Aorta (tissue), 5 donors: ENCODE measurements around the gene FOXN3. TPM values are rescaled to one million over a fixed set of nuclear protein-coding genes. Genes with fewer than 3 reads are reported as not detected.

Experiments used
- ATAC-seq: fragments of 200-7000 bp; cut with Tn5 transposase; one replicate; pipeline ENCODE4 v1.9.1; 2022; ENCODE audit warnings: moderate library complexity; ENCODE audit not compliant: low FRiP score
- DNase-seq, 2 donors: peaks; one replicate each; pipeline ENCODE4 v3.0.0-alpha.2; 2020
- H3K27ac ChIP-seq, 2 donors: one replicate each; pipeline ENCODE4 v1.5.1; 2013; ENCODE audit warnings: low read length in 2 of 2, mild to moderate bottlenecking in 2 of 2, moderate library complexity in 2 of 2, control low read depth in 1 of 2, inconsistent platforms in 1 of 2, low read depth in 1 of 2
- H3K27me3 ChIP-seq, 2 donors: one replicate each; pipeline ENCODE4 v1.6.1; 2013; ENCODE audit warnings: control low read depth in 1 of 2, low read length in 1 of 2, mild to moderate bottlenecking in 1 of 2, moderate library complexity in 1 of 2; ENCODE audit not compliant: insufficient read depth in 2 of 2, control insufficient read depth in 1 of 2
- H3K36me3 ChIP-seq, 2 donors: one replicate each; pipeline ENCODE4 v1.6.1; 2013; ENCODE audit warnings: control low read depth in 1 of 2, low read length in 1 of 2, mild to moderate bottlenecking in 1 of 2; ENCODE audit not compliant: insufficient read depth in 2 of 2, control insufficient read depth in 1 of 2
- H3K4me1 ChIP-seq, 2 donors: one replicate each; pipeline ENCODE4 v1.6.1; 2013; ENCODE audit warnings: low read length in 2 of 2, control low read depth in 1 of 2, mild to moderate bottlenecking in 1 of 2, moderate library complexity in 1 of 2; ENCODE audit not compliant: insufficient read depth in 2 of 2, control insufficient read depth in 1 of 2
- H3K4me3 ChIP-seq, 2 donors: one replicate each; pipeline ENCODE4 v1.5.1; 2013; ENCODE audit warnings: low read length in 2 of 2, control low read depth in 1 of 2, mild to moderate bottlenecking in 1 of 2
- H3K9me3 ChIP-seq: one replicate; pipeline ENCODE4 v1.6.1; 2013; ENCODE audit warnings: mild to moderate bottlenecking, low read length; ENCODE audit not compliant: control insufficient read depth
- WGBS, 2 donors: extraction: QIAGEN DNeasy Blood & Tissue Kit; methylation state at CpG; one replicate each; pipeline ENCODE4 v1.1.7; 2013; 5-methylcytosine and 5-hydroxymethylcytosine counted together
- intact Hi-C, 2 donors: fragments of 100-400 bp; cut with DNase I; formaldehyde crosslinking; loops; one replicate each; pipeline versions ENCODE4 v1.14.2 to v1.15.0; 2022
- polyA plus RNA-seq, 2 donors: library from polyadenylated mRNA; stranded (reverse); fragments of 200-250 nt; gene quantifications; one replicate each; pipeline ENCODE4 v1.2.3, GENCODE V29; 2013
- total RNA-seq, 2 donors: library from RNA; stranded (reverse); fragmentation: NEBNext Ultra II Directional; extraction: Animal tissue kit (Norgen Biotek cat#: 25700); gene quantifications; one replicate each; pipeline ENCODE4 v1.2.1, GENCODE V29; 2021
- donor health status: healthy with polysubstance abuse.
- donor health status: Bipolar disorder and iron deficiency.
- donor health status: DM: no; HTN: no; CAD: no.
- donor health status: DM: no; HTN: no; CAD: no.
- donor health status: DM: yes; HTN: yes; CAD: no.

FOXN3 gene
- total and polyA plus RNA-seq, 4 donors: 21.4 to 225 (median 101) TPM

DNA sequence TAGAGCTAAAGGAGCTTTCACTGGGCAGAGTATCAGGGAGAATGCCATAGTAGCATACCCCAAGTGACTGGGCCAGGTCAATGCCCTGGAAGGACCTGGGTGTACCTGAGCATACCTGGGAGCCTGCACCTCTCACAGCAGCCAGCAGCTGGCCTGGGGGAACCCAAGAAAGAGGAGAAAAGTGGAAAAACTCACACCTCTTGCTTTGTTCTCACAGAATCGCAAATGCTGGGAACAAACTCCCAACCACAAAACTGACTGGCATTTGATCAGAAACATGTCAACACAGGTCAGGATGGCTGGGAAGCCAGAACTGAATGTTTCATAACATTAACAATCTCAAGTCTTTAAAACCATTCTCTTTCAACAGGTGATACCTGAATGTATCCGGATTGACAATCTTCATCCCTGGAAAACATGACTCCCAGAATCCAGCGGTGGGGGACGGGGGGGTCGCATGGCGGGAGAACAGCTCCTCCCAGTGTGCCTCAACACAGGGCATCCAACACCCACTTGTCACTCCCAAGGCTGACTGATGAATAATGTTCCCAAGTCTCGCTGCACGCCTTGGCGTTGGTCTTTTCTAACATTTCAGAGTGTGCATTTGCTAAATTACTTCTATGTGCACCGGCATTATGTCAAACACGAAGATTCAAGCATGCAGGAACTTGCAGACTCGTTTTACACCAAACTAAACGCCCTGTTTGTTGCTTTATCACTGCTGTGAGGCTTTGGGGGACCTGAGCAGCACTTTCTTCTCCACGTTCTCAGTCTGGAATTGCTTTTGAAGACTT is 7.9 kb downstream of the FOXN3 start:
- WGBS, 2 donors: 7 to 12% methylated on average over 14 of the region's 14 CpGs
- ATAC-seq (no peak), DNase-seq (no peak)
- H3K4me3 ChIP-seq: no peak overlapping the region
- intact Hi-C loops: loop anchor here in 1 of 2 donors (5.0 kb wide), 1 partner anchor 52 kb away; no protein-coding TSS in a partner anchor
- H3K9me3 ChIP-seq: no peaks in the 10 kb centered on the region
- peaks cover 0 to 2% of the 10 kb centered on the region in 2 donors for H3K36me3 ChIP-seq
- H3K27ac ChIP-seq: peak overlapping the region; percentile 49 to 78
- H3K4me1 ChIP-seq: peaks cover 4% of the 10 kb centered on the region in 2 donors
- H3K27me3 ChIP-seq: no peaks in the 10 kb centered on the region

DNA sequence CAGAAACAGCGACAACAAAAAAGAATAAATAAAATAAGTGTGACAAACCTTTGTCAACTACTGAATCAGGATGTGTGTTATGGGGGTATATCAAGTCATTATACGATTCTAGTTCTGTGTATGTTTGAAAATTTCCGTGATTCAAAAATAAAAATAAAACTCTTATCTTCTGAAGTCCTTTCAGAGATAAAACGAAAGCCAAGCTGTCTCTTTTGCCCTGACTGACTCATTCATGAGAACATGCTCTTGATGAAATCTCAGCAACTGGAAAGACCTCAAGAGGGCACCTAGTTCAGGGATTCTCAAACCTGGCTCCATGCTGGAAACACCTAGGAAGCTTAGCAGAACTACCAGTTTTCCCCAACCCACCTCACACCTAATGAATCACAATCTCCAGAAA is 9.2 kb downstream of the FOXN3 start:
- Histone ChIP-seq H3K4me1 (peaks cover 4% of the 10 kb centered on the region in 2 donors), H3K9me3 (no peaks in the 10 kb centered on the region), H3K4me3 (no peak overlapping the region), H3K27ac (peak overlapping the region in 1 of 2 donors; percentile 13), H3K36me3 (peaks cover 0 to 2% of the 10 kb centered on the region in 2 donors), H3K27me3 (no peaks in the 10 kb centered on the region)
- no peak for DNase-seq
- ATAC-seq: no peak
- whole genome bisulfite sequencing, 2 donors: 28% methylated on average over 4 of the region's 4 CpGs
- intact Hi-C loops: loop anchor here in 1 of 2 donors (5.0 kb wide), 1 partner anchor 51 kb away; no protein-coding TSS in a partner anchor

DNA sequence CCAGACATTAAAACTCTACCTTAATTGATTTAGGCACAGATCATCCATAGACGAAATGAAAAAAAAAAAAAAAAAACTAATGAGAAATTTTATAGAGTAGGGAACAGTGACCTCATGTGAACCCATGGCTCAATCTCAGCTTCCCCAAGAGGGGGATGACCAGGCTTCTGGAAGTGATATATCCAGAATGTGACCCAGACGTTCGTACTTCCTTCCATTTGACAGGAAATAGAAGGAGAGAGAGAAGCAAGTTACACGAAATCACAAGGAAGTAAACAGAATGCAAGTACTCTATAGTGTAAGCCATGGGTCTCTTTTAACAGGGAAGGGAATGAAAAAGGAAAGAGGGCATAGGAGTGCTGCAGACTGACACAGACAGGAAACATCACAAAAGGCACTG is 10.1 kb downstream of the FOXN3 start:
- DNase-seq (no peak), ATAC-seq (no peak)
- H3K9me3 ChIP-seq: no peaks in the 10 kb centered on the region
- H3K27ac ChIP-seq: peak overlapping the region in 1 of 2 donors; percentile 21
- peaks cover 4% of the 10 kb centered on the region in 2 donors for H3K4me1 ChIP-seq
- no peaks in the 10 kb centered on the region for H3K36me3 ChIP-seq
- no peaks in the 10 kb centered on the region for H3K27me3 ChIP-seq
- H3K4me3 ChIP-seq: no peak overlapping the region
- intact Hi-C loops: loop anchor here in 1 of 2 donors (5.0 kb wide), 1 partner anchor 50 kb away; no protein-coding TSS in a partner anchor
- WGBS, 2 donors: 13 to 18% methylated on average over 4 of the region's 4 CpGs

DNA sequence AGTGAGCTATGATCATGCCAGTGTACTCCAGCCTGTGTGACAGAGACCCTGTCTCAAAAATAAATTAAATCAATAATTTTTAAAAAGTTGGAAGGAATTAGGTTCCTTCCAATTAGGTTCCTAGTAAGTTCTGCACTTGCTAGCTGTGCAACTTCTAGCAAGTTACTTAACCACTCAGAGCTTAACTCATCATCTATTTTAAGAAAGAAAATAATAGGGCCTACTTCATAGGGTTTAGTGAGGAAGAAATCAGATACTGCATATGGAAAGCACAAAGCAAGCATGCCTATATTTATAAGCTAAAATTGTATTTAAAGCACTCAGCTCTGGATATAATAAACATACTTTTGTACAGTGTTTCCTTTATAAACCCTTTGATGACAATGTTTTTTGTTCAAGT is 10.7 kb downstream of the FOXN3 start:
- intact Hi-C loops: loop anchor here in 1 of 2 donors (5.0 kb wide), 1 partner anchor 49 kb away; no protein-coding TSS in a partner anchor
- no peaks in the 10 kb centered on the region for H3K36me3 ChIP-seq
- ATAC-seq (no peak), DNase-seq (no peak)
- H3K27me3 ChIP-seq: no peaks in the 10 kb centered on the region
- H3K4me1 ChIP-seq: peaks cover 4 to 7% of the 10 kb centered on the region in 2 donors
- no peaks in the 10 kb centered on the region for H3K9me3 ChIP-seq
- H3K4me3 ChIP-seq: no peak overlapping the region
- no peak overlapping the region for H3K27ac ChIP-seq

DNA sequence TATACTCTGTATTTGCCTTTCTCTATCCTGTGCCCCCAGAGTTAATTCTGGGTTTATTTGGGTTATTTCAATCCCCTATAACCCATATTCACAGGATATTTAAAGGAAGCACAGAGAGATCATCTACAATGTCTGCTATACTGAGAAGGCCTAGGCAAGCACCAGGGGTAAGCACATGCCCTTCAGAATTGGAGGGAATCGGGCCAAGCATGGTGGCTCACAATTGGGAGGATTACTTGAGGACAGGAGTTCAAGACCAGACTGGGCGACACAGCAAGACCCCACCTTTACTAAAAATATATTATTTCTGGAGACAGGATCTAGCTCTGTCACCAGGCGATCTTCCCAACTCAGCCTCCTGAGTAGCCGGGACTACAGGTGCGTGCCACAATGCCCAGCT is 11.3 kb downstream of the FOXN3 start:
- H3K27ac ChIP-seq: no peak overlapping the region
- H3K27me3 ChIP-seq: no peaks in the 10 kb centered on the region
- H3K9me3 ChIP-seq: no peaks in the 10 kb centered on the region
- whole genome bisulfite sequencing, 2 donors: 78 to 89% methylated on average over 5 of the region's 5 CpGs
- ATAC-seq (no peak), DNase-seq (no peak)
- peaks cover 4 to 7% of the 10 kb centered on the region in 2 donors for H3K4me1 ChIP-seq
- intact Hi-C loops: loop anchor here in 1 of 2 donors (5.0 kb wide), 1 partner anchor 48 kb away; no protein-coding TSS in a partner anchor
- no peaks in the 10 kb centered on the region for H3K36me3 ChIP-seq
- no peak overlapping the region for H3K4me3 ChIP-seq

DNA sequence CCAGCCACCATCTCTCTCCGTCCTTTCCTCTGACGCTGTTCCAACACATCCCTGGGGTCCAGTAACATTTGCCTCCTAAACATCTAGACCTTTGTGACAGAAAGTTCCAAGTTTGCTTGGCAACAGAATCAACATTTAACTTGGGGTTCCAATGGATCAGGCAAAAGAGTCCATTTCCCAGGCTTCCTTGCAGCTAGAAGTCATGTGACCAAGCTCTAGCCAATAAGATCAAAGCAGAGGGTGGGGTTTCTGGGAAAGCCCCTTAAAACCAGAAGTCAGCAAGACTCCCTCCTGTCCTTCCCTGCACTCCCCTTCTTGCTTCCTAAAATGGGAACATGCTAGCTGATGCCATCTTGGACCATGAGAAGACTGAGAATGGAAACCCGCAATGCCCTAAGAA is 14.7 kb downstream of the FOXN3 start:
- intact Hi-C loops: no loop called here
- Histone ChIP-seq H3K27me3 (no peaks in the 10 kb centered on the region), H3K4me1 (peaks cover 3 to 13% of the 10 kb centered on the region in 2 donors), H3K4me3 (no peak overlapping the region), H3K9me3 (no peaks in the 10 kb centered on the region), H3K27ac (no peak overlapping the region), H3K36me3 (no peaks in the 10 kb centered on the region)
- 81 to 86% methylated on average over 3 of the region's 3 CpGs for WGBS, 2 donors
- DNase-seq (no peak), ATAC-seq (no peak)

DNA sequence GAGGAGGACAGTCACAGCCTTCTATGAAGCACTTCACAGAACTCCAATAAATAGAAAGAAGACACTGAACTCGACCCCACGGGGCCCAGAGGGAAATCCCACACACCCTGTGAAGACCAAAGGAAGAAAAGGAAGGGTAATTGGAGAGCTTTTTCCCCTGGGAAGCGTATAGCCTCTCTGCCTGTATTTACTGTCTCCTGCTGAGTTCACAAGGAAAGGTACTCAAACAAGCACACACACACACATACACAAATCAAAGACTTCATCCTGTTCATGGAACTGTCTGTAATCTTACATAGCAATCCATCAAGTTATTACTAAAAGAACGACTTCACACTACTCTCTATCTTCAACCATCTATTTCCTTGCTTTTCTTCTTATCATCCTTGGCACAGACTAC is 15.3 kb downstream of the FOXN3 start:
- intact Hi-C loops: no loop called here
- Histone ChIP-seq H3K27ac (no peak overlapping the region), H3K9me3 (no peaks in the 10 kb centered on the region), H3K27me3 (no peaks in the 10 kb centered on the region), H3K4me3 (no peak overlapping the region), H3K36me3 (no peaks in the 10 kb centered on the region), H3K4me1 (peaks cover 3 to 13% of the 10 kb centered on the region in 2 donors)
- WGBS, 2 donors: 56 to 59% methylated on average over 4 of the region's 4 CpGs
- ATAC-seq: no peak
- DNase-seq: no peak

DNA sequence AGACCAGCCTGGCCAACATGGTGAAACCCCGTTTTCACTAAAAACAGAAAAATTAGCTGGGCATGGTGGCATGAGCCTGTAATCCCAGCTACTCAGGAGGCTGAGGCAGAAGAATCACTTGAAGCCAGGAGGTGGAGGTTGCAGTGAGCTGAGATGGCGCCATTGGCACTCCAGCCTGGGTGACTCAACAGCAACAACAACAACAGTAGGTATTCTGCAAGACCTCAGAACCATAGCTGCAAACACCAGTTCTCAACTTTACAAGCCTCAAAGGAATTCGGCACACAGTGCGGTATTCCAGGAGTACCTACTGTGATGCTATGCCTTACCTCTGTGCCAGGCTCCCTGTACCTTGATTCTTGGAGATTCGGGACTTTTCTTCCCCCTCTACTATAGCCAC is 15.8 kb downstream of the FOXN3 start:
- intact Hi-C loops: no loop called here
- Histone ChIP-seq H3K36me3 (no peaks in the 10 kb centered on the region), H3K27ac (no peak overlapping the region), H3K27me3 (no peaks in the 10 kb centered on the region), H3K4me3 (no peak overlapping the region), H3K9me3 (no peaks in the 10 kb centered on the region), H3K4me1 (peaks cover 3 to 13% of the 10 kb centered on the region in 2 donors)
- no peak for ATAC-seq
- no peak for DNase-seq
- 80 to 82% methylated on average over 5 of the region's 5 CpGs for WGBS, 2 donors

DNA sequence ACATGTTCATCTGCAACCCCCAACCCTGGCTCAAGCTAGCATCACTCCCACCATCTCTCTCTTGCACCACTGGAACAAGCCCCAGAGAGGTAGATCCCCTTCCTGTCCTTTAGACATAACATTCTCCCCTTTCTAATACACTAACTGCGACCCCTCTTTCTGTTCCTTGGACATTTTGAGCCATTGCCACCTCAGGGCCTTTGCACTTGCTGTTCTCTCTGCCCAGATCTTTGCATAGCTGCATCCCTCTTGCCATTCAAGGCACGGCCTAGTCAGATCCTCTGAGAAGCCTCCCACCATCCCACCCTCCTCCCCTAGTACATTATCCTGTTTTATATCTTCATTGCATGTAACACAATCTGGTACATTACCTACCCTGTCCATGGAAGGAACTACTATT is 16.5 kb downstream of the FOXN3 start:
- DNase-seq: no peak
- Histone ChIP-seq H3K27ac (no peak overlapping the region), H3K4me1 (peaks cover 3 to 13% of the 10 kb centered on the region in 2 donors), H3K36me3 (no peaks in the 10 kb centered on the region), H3K9me3 (no peaks in the 10 kb centered on the region), H3K4me3 (no peak overlapping the region), H3K27me3 (no peaks in the 10 kb centered on the region)
- 95 to 100% methylated on average over 2 of the region's 2 CpGs for WGBS, 2 donors
- intact Hi-C loops: no loop called here
- ATAC-seq: no peak
